ENCODE data around the gene CMTM4.

Gene CMTM4

GRCh38 chr16:66696669-66697630 lies at the start of gene CMTM4:
Gene CMTM4 (minus strand): TSS chr16:66696743. CDS start chr16:66696525, 218 bp downstream.
- peak; percentile 63 to 78 for DNase-seq (ENCODE audit: low read depth in 2 of 2)

GRCh38 chr16:66746048-66746447 lies 49.5 kb upstream of the CMTM4 start:
- no peak for DNase-seq (ENCODE audit: low read depth in 2 of 2)

GRCh38 chr16:66741950-66742808 lies 45.6 kb upstream of the CMTM4 start:
- no peak for DNase-seq (ENCODE audit: low read depth in 2 of 2)

- no peak for DNase-seq (ENCODE audit: low read depth in 2 of 2)
Observed at GRCh38 chr16:66741169-66741900, 44.8 kb upstream of the CMTM4 start.

- DNase-seq (ENCODE audit: low read depth in 2 of 2): no peak
Observed at GRCh38 chr16:66740533-66740932, 44.0 kb upstream of the CMTM4 start.

- DNase-seq (ENCODE audit: low read depth in 2 of 2): peak in 1 of 2 donors; percentile 22
Observed at GRCh38 chr16:66740010-66740409, 43.5 kb upstream of the CMTM4 start.

- no peak for DNase-seq (ENCODE audit: low read depth in 2 of 2)
Observed at GRCh38 chr16:66735891-66736290, 39.3 kb upstream of the CMTM4 start.

GRCh38 chr16:66731101-66731500 lies 34.6 kb upstream of the CMTM4 start:
- DNase-seq (ENCODE audit: low read depth in 2 of 2): no peak

- DNase-seq (ENCODE audit: low read depth in 2 of 2): no peak
Observed at GRCh38 chr16:66728804-66729203, 32.3 kb upstream of the CMTM4 start.

GRCh38 chr16:66728117-66728787 lies 31.7 kb upstream of the CMTM4 start:
- no peak for DNase-seq (ENCODE audit: low read depth in 2 of 2)

- no peak for DNase-seq (ENCODE audit: low read depth in 2 of 2)
Observed at GRCh38 chr16:66720766-66721165, 24.2 kb upstream of the CMTM4 start.

GRCh38 chr16:66719246-66719645 lies 22.7 kb upstream of the CMTM4 start:
- no peak for DNase-seq (ENCODE audit: low read depth in 2 of 2)

GRCh38 chr16:66717776-66718175 lies 21.2 kb upstream of the CMTM4 start:
- no peak for DNase-seq (ENCODE audit: low read depth in 2 of 2)

GRCh38 chr16:66717112-66717675 lies 20.7 kb upstream of the CMTM4 start:
- no peak for DNase-seq (ENCODE audit: low read depth in 2 of 2)

- DNase-seq (ENCODE audit: low read depth in 2 of 2): no peak
Observed at GRCh38 chr16:66714654-66715307, 18.2 kb upstream of the CMTM4 start.

GRCh38 chr16:66714062-66714461 lies 17.5 kb upstream of the CMTM4 start:
- DNase-seq (ENCODE audit: low read depth in 2 of 2): no peak

GRCh38 chr16:66713076-66713475 lies 16.5 kb upstream of the CMTM4 start:
- DNase-seq (ENCODE audit: low read depth in 2 of 2): no peak

GRCh38 chr16:66712512-66712911 lies 16.0 kb upstream of the CMTM4 start:
- DNase-seq (ENCODE audit: low read depth in 2 of 2): no peak

GRCh38 chr16:66711581-66711980 lies 15.0 kb upstream of the CMTM4 start:
- no peak for DNase-seq (ENCODE audit: low read depth in 2 of 2)

GRCh38 chr16:66706506-66706880 lies 9.9 kb upstream of the CMTM4 start:
- no peak for DNase-seq (ENCODE audit: low read depth in 2 of 2)
